Heart left ventricle (tissue), 13 donors: ENCODE results near the gene RAB33B.

ENCODE experiments used
- POLR2A ChIP-seq, 2 donors: fragments of 450-650 bp; IDR thresholded peaks; one replicate each; pipeline ENCODE4 v1.6.1; 2017; ENCODE audit warnings: antibody characterized with exemption in 2 of 2, mild to moderate bottlenecking in 2 of 2, moderate library complexity in 2 of 2
- TF ChIP-seq, protein P1 (sequence below), 12 donors: fragments of 200-600 bp; sonication (generic) in 4 of 12; IDR thresholded peaks; one replicate each; pipeline versions ENCODE4 v1.5.0 to v1.8.0; 2018 to 2022; ENCODE audit warnings: antibody characterized with exemption in 12 of 12, mild to moderate bottlenecking in 5 of 12
- donor health status: ischemic (EF 13 %, LVEDD 7.1; RV severe dilation, severe dysfunction).
- donor health status: DM: no; HTN: yes; CAD: no.
- donor health status: DM: no; HTN: no; CAD: no.
- donor health status: ischemic (EF 25% LVEDD 6.9; RV normal size, moderate dysfunction).
- donor health status: ischemic (EF 25% LVEDD 5.7; RV mildly dilated, moderate dysfunction).
- donor health status: ischemic (EF 35%, LVEDD 5.7; RV mildly dilated, moderate dysfunction).
- donor health status: nonischemic (EF 11% LVEDD 7.7; RV severe dilation, severe dysfunction).
- donor health status: DM: yes; HTN: yes; CAD: no.
- donor health status: PGD.
- donor health status: ischemic (EF 29% LVEDD 5.4; RV normal size, mild dysfunction).
- donor health status: nonischemic (EF 23%, LVEDD 6.1; RV moderate dilation, normal function).

DNA sequence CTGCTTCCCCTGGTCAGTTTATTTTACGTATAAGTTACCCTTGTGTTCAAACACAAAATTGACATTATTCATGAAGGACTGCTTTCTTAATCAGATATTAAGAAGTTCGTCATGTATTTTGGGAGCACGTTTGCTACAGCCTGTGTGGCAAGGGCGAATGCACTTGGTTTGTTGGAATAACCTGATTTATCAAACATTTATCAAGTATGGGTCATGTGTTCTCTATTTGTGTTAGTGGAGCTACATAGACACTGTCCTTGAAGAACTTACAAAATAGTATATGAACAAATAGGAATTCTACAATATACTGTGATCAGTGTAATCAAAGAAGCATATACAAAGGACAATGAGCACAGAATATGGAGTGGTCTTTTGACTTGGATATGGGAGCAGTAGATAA, 22.4 kb downstream of the RAB33B start:
- TF ChIP-seq, protein P1, sequence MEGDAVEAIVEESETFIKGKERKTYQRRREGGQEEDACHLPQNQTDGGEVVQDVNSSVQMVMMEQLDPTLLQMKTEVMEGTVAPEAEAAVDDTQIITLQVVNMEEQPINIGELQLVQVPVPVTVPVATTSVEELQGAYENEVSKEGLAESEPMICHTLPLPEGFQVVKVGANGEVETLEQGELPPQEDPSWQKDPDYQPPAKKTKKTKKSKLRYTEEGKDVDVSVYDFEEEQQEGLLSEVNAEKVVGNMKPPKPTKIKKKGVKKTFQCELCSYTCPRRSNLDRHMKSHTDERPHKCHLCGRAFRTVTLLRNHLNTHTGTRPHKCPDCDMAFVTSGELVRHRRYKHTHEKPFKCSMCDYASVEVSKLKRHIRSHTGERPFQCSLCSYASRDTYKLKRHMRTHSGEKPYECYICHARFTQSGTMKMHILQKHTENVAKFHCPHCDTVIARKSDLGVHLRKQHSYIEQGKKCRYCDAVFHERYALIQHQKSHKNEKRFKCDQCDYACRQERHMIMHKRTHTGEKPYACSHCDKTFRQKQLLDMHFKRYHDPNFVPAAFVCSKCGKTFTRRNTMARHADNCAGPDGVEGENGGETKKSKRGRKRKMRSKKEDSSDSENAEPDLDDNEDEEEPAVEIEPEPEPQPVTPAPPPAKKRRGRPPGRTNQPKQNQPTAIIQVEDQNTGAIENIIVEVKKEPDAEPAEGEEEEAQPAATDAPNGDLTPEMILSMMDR (IDR thresholded peaks at IDR 0.05) = no peak
- TF ChIP-seq POLR2A (IDR thresholded peaks at IDR 0.05) = no peak
